ENCODE measurements around the gene MASP2.

GRCh38 chr1:10980094-10980577 lies 66.9 kb downstream of the MASP2 start:
- TF ChIP-seq CTCF (IDR thresholded peaks at IDR 0.05; ENCODE audit: low read depth, low read length, poor library complexity, severe bottlenecking) (no peak), EZH2phosphoT487 (IDR thresholded peaks at IDR 0.05; ENCODE audit: borderline replicate concordance, low read length) (no peak)
